Measurements from ENCODE around the gene RAB29.

Gene RAB29

GRCh38 chr1:205774198-205775014 is 876 bp downstream of the RAB29 start:
- DNase-seq, result peak in 2 of 42 donors; percentile 28 to 38
- intact Hi-C loops (cut with DNase I), result no loop called here

DNA sequence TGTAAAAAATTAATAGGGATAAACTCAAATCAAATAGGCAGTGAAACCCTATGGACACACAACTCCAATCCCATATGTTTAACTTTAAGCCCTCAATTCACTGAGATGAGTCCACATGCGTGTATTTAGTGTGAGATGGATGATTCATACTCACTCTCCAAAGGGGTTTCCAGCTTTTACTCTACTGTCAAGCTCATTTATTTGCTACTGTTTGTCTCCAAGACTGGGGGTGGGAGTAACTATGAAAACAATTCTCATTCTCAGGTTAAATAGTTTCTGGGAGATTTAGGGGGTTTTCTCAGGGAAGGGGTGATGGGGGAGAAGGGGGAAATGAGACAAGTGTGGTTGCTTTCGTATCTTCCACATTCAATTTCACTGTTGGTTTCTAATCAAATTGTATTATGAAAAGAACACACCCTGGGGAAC is 2.7 kb downstream of the RAB29 start:
- intact Hi-C loops (cut with DNase I), result no loop called here
- DNase-seq, result no peak

DNA sequence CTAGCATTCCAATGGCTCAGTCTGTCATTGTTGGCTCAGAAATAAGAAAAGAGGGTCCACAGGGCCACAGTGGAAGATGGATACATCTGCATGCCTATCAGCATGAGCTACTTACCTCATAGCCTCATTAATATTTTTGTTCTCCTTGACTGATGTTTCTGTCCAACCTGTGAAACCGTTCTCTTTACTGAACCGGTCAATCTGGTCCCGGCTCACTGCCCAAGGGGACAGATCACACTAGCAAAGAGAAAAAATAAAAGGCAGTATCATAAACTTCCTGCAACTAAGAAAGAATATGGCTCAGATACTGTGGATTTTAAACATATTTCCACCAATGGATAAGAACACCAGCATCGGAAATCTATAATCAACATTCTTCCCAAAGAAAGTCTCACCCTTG is 4.7 kb downstream of the RAB29 start:
- intact Hi-C loops (cut with DNase I), result no loop called here

DNA sequence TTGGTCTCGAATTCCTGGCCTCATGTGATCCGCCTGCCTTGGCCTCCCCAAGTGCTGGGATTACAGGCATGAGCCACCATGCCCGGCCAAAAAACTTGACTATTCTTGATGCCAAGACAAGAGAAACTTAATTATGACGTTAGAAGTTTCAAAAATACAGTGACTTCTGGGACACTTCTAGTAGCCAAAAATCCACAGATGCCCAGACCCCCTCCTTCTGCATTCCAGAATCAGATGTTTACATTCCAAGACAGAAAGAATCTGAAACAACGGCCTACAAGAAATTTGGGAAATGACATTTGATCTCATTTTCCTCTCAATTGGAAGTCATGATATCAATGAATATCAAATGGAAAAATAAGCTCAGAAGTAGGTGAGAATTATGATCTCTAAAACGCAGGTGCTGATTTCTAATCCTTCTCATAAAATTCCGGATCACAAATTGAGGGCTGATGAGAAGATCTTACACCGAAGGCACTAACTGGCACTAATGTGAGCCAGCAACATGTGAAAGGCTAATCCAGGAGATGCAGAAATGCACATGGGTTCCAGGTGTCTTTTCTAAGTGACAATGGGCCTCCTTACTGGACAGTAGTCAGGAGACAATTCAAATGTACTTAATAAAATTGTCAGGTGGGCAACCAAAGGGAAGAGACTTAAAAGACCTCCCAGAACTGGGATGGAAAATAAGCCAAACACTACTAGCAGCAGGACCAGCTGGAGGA is 5.5 kb downstream of the RAB29 start:
- intact Hi-C loops (cut with DNase I), result no loop called here
- no peak for DNase-seq

More for the DNA sequence above, 4.7 kb downstream of the RAB29 start:
- no peak for DNase-seq

- intact Hi-C loops (cut with DNase I), result no loop called here
- no peak for DNase-seq
These were observed 8.0 kb downstream of the RAB29 start for GRCh38 chr1:205767248-205767647.

DNA sequence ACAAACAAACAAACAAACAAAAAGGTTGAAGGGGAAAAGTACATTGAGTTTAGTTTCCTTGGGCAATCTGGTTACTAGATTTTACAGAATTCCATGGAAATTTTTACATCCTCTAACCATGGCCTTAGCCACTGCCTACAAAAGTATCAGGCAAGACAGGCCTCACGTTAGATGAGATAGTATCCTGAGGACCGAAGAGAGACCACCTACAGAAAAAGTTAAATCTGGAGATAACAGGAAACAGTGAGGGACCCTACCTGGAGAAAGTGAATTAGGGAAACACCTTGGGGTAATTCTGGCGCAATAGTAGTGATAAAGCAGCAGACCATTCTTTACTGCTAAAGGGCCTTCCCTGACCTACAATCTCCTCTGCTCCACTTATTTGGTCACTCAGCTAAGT is 8.7 kb downstream of the RAB29 start:
- no peak for DNase-seq
- intact Hi-C loops (cut with DNase I), result no loop called here

DNA sequence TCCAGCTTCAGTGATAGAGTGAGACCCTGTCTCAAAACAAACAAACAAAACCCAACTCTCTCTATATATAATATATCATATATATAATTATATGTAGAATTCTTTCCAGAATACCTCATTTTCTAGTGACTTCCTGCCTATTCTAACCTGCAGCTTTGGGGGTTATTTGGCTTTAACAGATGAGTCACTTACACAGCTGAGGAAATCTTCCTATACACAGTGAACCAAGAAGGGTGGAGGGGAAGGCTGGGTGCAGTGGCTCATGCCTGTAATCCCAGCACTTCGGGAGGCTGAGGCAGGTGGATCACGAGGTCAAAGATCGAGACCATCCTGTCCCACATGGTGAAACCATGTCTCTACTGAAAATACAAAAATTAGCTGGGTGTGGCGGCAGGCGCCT is 9.2 kb downstream of the RAB29 start:
- DNase-seq, result peak in 5 of 42 donors; percentile 14 to 46 (median 36)
- intact Hi-C loops (cut with DNase I), result no loop called here

- DNase-seq, result no peak
- intact Hi-C loops (cut with DNase I), result no loop called here
These were observed 10.7 kb downstream of the RAB29 start for GRCh38 chr1:205764578-205764977.

DNA sequence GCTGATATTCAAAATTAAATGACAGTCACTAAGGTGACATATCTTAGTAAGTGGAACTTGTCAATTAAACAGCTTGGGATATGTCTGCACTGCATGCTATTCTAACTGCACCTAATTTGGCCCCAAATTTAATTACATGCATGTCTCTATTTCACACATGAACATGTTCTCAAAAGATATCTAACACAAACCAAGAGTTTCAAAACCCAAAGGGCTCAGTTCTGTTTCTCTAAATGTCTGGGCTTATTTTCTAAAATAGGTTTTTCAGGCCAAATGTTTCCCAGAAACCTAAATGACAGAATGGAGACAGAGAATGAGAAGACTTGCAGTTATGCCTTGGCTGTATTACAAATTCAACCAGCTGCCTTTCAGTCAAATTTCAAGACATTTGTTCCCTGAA is 11.3 kb downstream of the RAB29 start:
- no peak for DNase-seq

DNA sequence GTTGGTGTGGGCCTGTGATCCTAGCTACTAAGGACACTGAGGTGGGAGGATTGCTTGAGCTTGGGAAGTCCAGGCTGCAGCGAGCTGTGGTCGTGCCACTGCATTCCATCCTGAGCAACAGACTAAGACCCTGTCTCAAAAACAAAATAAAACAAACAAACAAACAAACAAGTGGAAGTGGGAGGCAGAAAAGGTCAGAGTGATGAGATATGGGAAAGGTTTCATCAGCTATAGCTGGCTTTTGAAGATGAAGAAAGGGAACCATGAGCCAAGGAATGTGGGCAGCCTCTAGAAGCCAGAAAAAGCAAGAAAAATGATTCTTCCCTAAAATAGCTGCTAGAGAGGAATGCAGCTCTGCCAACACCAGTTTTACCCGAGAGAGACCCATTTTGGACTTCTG is 14.7 kb downstream of the RAB29 start:
- DNase-seq, result no peak
- intact Hi-C loops (cut with DNase I), result no loop called here

More for the DNA sequence above, 11.3 kb downstream of the RAB29 start:
- intact Hi-C loops (cut with DNase I), result no loop called here

DNA sequence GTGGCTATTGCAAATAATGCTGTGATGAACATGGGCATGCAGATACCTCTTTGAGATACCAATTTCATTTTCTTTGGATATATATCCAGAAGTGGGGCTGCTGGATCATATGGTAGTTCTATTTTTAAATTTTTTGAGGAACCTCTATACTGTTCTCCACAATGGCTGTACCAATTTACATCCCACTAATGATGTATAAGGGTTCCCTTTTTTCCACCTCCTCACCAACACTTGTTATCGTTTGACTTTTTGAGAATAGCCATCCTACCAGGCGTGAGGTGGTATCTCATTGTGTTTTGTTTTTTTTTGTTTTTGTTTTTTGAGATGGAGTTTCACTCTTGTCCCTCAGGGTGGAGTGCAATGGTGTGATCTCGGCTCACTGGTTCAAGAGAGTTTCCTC is 18.7 kb downstream of the RAB29 start:
- intact Hi-C loops (cut with DNase I), result no loop called here
- no peak for DNase-seq

DNA sequence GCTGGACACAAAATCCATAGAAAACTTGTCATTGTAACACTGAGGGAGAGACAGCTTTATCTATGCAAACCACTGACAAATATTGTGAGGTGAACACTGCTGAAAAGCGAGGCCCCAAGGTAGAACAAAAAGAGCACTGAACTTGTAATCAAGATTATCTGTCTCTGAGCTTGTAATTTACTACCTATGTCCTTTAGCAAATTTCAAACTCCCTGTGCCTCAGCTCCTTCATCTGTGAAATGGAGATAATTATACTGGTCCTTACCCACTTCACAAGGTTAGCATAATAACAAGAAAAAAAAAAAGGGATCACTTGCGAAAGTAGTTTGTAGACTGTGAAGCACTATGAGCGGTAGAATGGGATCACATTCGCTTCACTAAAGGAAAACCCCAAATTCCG is 20.4 kb downstream of the RAB29 start:
- no peak for DNase-seq
- intact Hi-C loops (cut with DNase I), result no loop called here

- no peak for DNase-seq
- intact Hi-C loops (cut with DNase I), result no loop called here
These were observed 24.1 kb downstream of the RAB29 start for GRCh38 chr1:205751036-205751651.

DNA sequence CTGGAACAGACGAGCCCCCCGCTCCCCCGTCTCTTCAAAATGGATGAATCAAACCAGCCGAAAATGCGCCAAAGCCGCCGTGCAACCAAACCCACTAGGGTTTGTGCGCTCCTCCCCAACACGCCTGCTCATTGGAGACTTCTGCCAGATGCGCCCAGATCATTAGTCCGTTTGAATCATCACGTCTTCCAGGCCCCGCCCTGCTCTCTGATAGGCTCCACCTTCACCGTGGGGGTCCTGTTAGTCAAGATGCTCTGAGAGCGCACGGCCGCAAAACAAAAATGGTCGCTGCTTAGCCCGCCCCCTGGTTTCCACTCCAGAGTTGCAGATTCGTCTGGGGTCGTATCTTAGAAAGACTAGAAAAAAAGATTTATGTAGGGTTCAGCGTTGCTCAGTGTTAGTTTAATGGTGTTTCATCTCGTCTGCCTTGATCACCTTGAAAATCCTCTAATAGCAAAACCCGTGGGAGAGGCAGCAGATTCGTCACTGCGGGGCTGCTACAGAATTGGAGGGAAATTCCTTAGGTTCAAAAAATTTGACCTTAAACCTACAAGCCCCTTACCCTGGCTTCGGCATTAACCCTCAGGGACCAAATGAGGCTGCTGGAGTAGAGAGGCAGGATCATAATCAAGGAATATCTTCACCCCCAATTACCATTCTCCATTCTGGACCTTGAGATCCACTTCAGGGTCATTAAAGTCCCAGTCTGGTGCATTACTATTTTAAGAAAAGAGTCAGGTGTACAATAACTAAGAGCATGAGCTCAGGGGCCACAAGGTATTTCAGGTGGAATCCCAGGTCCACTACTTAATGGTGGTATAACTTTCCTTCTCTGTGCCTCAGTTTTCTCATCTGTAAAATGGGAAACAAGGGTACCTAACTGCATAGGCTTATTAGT is 24.9 kb downstream of the RAB29 start, which contains the start of gene NUCKS1:
Gene NUCKS1 (minus strand): TSS at position 45 of the 898 bp plus-strand sequence. CDS start 209 bp downstream, outside the sequence.
- intact Hi-C loops (cut with DNase I), result no loop called here
- peak; percentile 93 to 100 (median 98) for DNase-seq

GRCh38 chr1:205749234-205750137 is 25.8 kb downstream of the RAB29 start:
- intact Hi-C loops (cut with DNase I), result no loop called here
- DNase-seq, result peak; percentile 75 to 97 (median 93)

DNA sequence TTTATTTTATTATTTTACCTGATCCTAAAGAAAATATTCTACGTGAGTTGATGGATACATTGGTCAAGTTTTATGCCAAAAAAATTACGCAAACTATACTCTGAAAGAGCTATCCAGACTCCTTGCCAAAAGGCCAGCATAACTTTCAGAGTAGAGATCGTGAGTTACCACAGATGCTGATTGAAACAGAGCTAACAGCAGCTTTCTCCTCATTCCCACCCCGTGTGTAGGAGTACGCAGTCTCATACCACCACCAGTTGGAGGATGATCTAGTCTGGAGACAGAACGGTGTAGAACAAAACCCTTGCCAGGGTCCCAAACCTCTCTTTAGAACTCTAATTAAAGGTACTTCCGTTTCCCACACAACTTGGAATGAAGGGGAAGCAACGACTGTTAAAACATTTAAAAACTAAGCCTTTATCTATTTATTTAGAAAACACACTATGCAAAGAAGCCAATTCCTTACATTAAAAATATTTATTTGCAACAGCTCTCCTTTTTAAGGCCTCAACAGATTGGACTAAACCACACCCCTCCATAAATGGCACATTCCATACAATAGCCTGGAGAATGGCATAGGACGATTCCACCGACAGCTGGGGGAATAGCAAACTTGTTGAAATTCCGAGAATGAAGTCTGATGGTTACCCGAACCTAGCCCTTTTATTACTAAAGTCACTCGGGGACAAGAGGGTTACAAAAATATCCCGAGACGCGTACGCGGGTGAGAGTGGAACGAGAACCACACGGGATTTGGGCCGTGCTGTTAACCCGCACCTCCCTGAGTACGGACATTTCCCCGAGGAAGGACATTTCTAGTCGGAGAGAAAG is 26.7 kb downstream of the RAB29 start:
- DNase-seq, result peak in 12 of 42 donors; percentile 6 to 53 (median 26)
- intact Hi-C loops (cut with DNase I), result no loop called here
